KOPT-K1 (cell line): ENCODE measurements around the gene STK32A.

Experiments used
- H3K27ac ChIP-seq: fragments of 200-600 bp; sonication (generic); 2 replicates; pipeline ENCODE4 v1.5.1; 2016; ENCODE audit warnings: antibody characterized with exemption, mild to moderate bottlenecking, low read depth, low read length; ENCODE audit not compliant: poor library complexity, severe bottlenecking
- H3K36me3 ChIP-seq: fragments of 200-600 bp; sonication (generic); 2 replicates; pipeline ENCODE4 v1.5.1; 2017; ENCODE audit warnings: antibody characterized with exemption, mild to moderate bottlenecking, low read length, moderate library complexity; ENCODE audit not compliant: insufficient read depth
- H3K9me3 ChIP-seq: fragments of 200-600 bp; sonication (generic); 2 replicates; pipeline ENCODE4 v1.5.1; 2017; ENCODE audit warnings: antibody characterized with exemption, low read length, mild to moderate bottlenecking; ENCODE audit not compliant: insufficient read depth, poor library complexity, severe bottlenecking

The STK32A gene

DNA sequence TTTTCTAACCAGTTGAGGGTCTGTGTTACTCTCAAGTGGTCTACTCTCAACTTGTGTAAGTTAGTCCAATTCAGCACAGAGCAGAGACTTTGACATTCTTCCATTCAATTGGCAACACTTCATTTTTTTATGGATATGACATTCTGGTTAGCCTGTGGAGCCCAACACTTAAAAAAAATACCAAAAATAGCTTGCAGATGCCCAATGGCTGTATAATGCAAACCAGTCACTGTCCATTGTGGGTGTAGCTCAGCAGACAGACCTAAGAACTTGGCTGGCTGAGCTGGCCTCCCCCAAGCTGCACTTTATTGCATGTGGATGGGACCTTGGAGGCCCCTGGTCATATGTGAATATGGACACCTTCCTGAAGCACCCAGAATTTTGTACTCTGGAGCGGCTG lies 171.8 kb downstream of the STK32A start:
- Histone ChIP-seq H3K9me3 (no peaks in the 10 kb centered on the region), H3K27ac (no peak overlapping the region), H3K36me3 (no peaks in the 10 kb centered on the region)

GRCh38 chr5:147407094-147407681 lies 172.4 kb downstream of the STK32A start:
- Histone ChIP-seq H3K27ac (no peak overlapping the region), H3K36me3 (no peaks in the 10 kb centered on the region), H3K9me3 (no peaks in the 10 kb centered on the region)

GRCh38 chr5:147408980-147409379 lies 174.2 kb downstream of the STK32A start:
- H3K9me3 ChIP-seq: no peaks in the 10 kb centered on the region
- no peaks in the 10 kb centered on the region for H3K36me3 ChIP-seq
- H3K27ac ChIP-seq: no peak overlapping the region

GRCh38 chr5:147410496-147411358 lies 175.9 kb downstream of the STK32A start:
- no peaks in the 10 kb centered on the region for H3K9me3 ChIP-seq
- no peaks in the 10 kb centered on the region for H3K36me3 ChIP-seq
- H3K27ac ChIP-seq: no peak overlapping the region

GRCh38 chr5:147411359-147412319 lies 176.8 kb downstream of the STK32A start:
- Histone ChIP-seq H3K36me3 (no peaks in the 10 kb centered on the region), H3K9me3 (no peaks in the 10 kb centered on the region), H3K27ac (no peak overlapping the region)

GRCh38 chr5:147412561-147412960 lies 177.7 kb downstream of the STK32A start:
- Histone ChIP-seq H3K9me3 (no peaks in the 10 kb centered on the region), H3K27ac (no peak overlapping the region), H3K36me3 (no peaks in the 10 kb centered on the region)

DNA sequence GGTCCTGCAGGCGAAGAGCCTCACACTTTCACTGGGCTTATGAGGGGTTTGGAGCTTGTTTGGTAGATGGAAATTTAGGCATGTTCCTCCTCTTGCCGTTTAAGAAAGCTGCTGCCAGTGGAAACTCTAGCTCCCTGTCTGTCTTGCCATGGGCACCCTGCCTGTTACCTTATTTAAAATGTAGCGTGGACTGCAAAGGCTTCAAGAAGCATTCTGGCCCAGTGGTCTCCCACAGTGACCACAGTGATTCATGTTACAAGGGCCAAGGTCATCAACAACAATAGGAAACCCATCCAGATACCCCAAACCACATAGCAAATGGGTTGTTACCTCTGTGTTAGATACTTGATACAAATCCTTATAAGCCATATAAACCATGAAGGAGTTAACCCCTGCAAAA lies 178.4 kb downstream of the STK32A start:
- Histone ChIP-seq H3K36me3 (no peaks in the 10 kb centered on the region), H3K27ac (no peak overlapping the region), H3K9me3 (no peaks in the 10 kb centered on the region)

GRCh38 chr5:147415651-147416050 lies 180.8 kb downstream of the STK32A start:
- Histone ChIP-seq H3K36me3 (no peaks in the 10 kb centered on the region), H3K27ac (no peak overlapping the region)

GRCh38 chr5:147417135-147417813 lies 182.4 kb downstream of the STK32A start:
- no peaks in the 10 kb centered on the region for H3K9me3 ChIP-seq
- H3K27ac ChIP-seq: no peak overlapping the region
- H3K36me3 ChIP-seq: no peaks in the 10 kb centered on the region

More at GRCh38 chr5:147415651-147416050, 180.8 kb downstream of the STK32A start:
- no peaks in the 10 kb centered on the region for H3K9me3 ChIP-seq

GRCh38 chr5:147418613-147419012 lies 183.8 kb downstream of the STK32A start:
- no peaks in the 10 kb centered on the region for H3K9me3 ChIP-seq
- H3K27ac ChIP-seq: no peak overlapping the region
- no peaks in the 10 kb centered on the region for H3K36me3 ChIP-seq

- no peaks in the 10 kb centered on the region for H3K9me3 ChIP-seq
- H3K27ac ChIP-seq: no peak overlapping the region
- H3K36me3 ChIP-seq: no peaks in the 10 kb centered on the region
Observed at GRCh38 chr5:147426640-147427327, 192.0 kb downstream of the STK32A start.

- Histone ChIP-seq H3K27ac (no peak overlapping the region), H3K9me3 (no peaks in the 10 kb centered on the region), H3K36me3 (no peaks in the 10 kb centered on the region)
Observed at GRCh38 chr5:147427521-147428401, 192.9 kb downstream of the STK32A start.

DNA sequence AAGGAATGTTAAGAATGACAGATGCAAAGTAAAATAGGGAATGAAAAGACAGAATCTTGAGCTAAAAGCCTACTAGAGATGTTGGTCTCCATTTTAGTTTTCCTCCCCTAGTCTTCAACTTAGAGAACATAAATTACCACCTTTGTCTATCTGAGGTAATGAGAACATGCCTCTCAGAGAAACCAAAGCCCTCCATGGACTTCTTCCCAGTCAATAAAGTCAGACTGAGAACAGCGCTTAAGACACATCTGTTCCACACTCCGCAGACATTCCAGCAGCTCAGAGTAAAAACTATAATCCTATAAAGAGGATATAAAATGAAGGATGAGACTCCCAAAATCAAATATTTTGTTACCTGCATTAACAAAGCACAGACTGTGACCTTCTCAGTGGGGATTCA lies 195.8 kb downstream of the STK32A start:
- Histone ChIP-seq H3K36me3 (no peaks in the 10 kb centered on the region), H3K27ac (no peak overlapping the region), H3K9me3 (no peaks in the 10 kb centered on the region)
